GM20000 (cell line): ENCODE results near the gene DNA2.

Experiments
- DNase-seq: peaks from one replicate; pipeline ENCODE4 v3.0.0; 2012; ENCODE audit warnings: low spot score
- TF ChIP-seq, protein P1 (sequence below): IDR thresholded peaks from 2 replicates; pipeline ENCODE4 v1.5.1; 2012; ENCODE audit warnings: mild to moderate bottlenecking, control low read depth; ENCODE audit errors: extremely low read depth, missing control alignments

The DNA2 gene

GRCh38 chr10:68419376-68419775 lies 52.4 kb downstream of the DNA2 start:
- DNase-seq, result no peak
- TF ChIP-seq, protein P1, sequence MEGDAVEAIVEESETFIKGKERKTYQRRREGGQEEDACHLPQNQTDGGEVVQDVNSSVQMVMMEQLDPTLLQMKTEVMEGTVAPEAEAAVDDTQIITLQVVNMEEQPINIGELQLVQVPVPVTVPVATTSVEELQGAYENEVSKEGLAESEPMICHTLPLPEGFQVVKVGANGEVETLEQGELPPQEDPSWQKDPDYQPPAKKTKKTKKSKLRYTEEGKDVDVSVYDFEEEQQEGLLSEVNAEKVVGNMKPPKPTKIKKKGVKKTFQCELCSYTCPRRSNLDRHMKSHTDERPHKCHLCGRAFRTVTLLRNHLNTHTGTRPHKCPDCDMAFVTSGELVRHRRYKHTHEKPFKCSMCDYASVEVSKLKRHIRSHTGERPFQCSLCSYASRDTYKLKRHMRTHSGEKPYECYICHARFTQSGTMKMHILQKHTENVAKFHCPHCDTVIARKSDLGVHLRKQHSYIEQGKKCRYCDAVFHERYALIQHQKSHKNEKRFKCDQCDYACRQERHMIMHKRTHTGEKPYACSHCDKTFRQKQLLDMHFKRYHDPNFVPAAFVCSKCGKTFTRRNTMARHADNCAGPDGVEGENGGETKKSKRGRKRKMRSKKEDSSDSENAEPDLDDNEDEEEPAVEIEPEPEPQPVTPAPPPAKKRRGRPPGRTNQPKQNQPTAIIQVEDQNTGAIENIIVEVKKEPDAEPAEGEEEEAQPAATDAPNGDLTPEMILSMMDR, result no peak

DNA sequence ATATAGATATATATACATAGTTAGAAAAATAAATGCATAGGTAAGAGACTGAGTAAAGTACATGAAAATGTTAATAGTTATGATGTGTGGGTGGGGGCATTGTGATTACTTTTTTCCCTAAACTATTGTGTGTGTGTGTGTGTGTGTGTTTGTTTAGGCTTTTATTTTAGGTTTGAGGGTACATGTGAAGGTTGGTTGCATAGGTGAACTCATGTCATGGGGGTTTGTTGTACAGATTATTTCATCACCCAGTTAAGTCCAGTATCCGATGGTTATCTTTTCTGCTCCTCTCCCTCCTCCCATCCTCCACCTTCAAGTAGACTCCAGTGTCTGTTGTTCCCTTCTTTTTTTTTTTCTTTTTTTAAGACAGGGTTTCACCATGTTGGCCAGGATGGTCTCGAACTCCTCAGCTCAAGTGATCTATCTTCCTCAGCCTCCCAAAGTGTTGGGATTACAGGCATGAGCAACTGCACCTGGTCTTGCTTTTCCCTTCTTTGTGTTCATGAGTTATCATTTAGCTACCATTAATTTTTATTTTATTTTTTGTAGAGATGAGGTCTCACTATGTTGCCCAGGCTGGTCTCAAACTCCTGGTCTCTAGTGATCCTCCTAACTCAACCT lies 62.8 kb downstream of the DNA2 start:
- no peak for DNase-seq
- TF ChIP-seq, protein P1, result no peak

GRCh38 chr10:68406815-68407548 lies 64.8 kb downstream of the DNA2 start, which contains the start of gene RUFY2:
TSS of gene RUFY2 (minus strand) at chr10:68407277. CDS start at chr10:68407189, 88 bp downstream.
- TF ChIP-seq, protein P1, result peak; percentile 94
- peak; percentile 96 for DNase-seq

- DNase-seq, result peak; percentile 80
- TF ChIP-seq, protein P1, result no peak
Measured at GRCh38 chr10:68406111-68406814, 65.5 kb downstream of the DNA2 start.

GRCh38 chr10:68403701-68404100 lies 68.1 kb downstream of the DNA2 start:
- TF ChIP-seq, protein P1, result no peak
- no peak for DNase-seq

GRCh38 chr10:68402276-68402675 lies 69.5 kb downstream of the DNA2 start:
- TF ChIP-seq, protein P1, result no peak
- DNase-seq, result no peak

GRCh38 chr10:68397005-68397404 lies 74.8 kb downstream of the DNA2 start:
- DNase-seq, result no peak
- TF ChIP-seq, protein P1, result no peak
